AG09309 (cell line): ENCODE measurements around the gene REEP3.
A peak's percentile ranks its signal among the peaks of the same experiment; 100 is the strongest.

Source experiments
- DNase-seq: peaks from one replicate; pipeline ENCODE4 v3.0.0-alpha.2; 2010; ENCODE audit warnings: low read depth
- H3K4me3 ChIP-seq: 2 replicates; pipeline ENCODE4 v1.5.1; 2011; ENCODE audit warnings: mild to moderate bottlenecking, low read depth, low read length, moderate library complexity; ENCODE audit not compliant: control insufficient read depth
- CTCF ChIP-seq: IDR thresholded peaks from 2 replicates; pipeline ENCODE4 v1.5.1; 2011; ENCODE audit warnings: mild to moderate bottlenecking, low read depth, low read length, inconsistent platforms; ENCODE audit not compliant: insufficient read depth, control insufficient read depth; ENCODE audit errors: missing control alignments

The REEP3 gene

GRCh38 chr10:63544418-63544817, 23.2 kb downstream of the REEP3 start:
- TF ChIP-seq CTCF, result no peak
- no peak for DNase-seq
- H3K4me3 ChIP-seq, result no peak overlapping the region

GRCh38 chr10:63547628-63548360, 26.6 kb downstream of the REEP3 start:
- DNase-seq, result no peak
- H3K4me3 ChIP-seq, result no peak overlapping the region
- no peak for TF ChIP-seq CTCF

- H3K4me3 ChIP-seq, result no peak overlapping the region
- DNase-seq, result no peak
- TF ChIP-seq CTCF, result no peak
Observed at GRCh38 chr10:63548860-63549259, 27.7 kb downstream of the REEP3 start.

- no peak for TF ChIP-seq CTCF
- DNase-seq, result no peak
- H3K4me3 ChIP-seq, result no peak overlapping the region
Observed at GRCh38 chr10:63549810-63550209, 28.6 kb downstream of the REEP3 start.

- DNase-seq, result peak; percentile 60
- H3K4me3 ChIP-seq, result no peak overlapping the region
- no peak for TF ChIP-seq CTCF
Observed at GRCh38 chr10:63553031-63553430, 31.8 kb downstream of the REEP3 start.

GRCh38 chr10:63553473-63553872, 32.3 kb downstream of the REEP3 start:
- peak overlapping the region; percentile 2; the same call in 1 of the 2 replicates for H3K4me3 ChIP-seq
- no peak for TF ChIP-seq CTCF
- no peak for DNase-seq

GRCh38 chr10:63554657-63555056, 33.5 kb downstream of the REEP3 start:
- TF ChIP-seq CTCF, result no peak
- DNase-seq, result peak; percentile 79
- no peak overlapping the region for H3K4me3 ChIP-seq
